ENCODE data around the gene CTNNB1. TPM values are rescaled to one million over a fixed set of nuclear protein-coding genes. Genes with fewer than 3 reads are reported as not detected.

The CTNNB1 gene
- total and polyA plus RNA-seq, 12 donors: 52.3 to 970 (median 391) TPM

DNA sequence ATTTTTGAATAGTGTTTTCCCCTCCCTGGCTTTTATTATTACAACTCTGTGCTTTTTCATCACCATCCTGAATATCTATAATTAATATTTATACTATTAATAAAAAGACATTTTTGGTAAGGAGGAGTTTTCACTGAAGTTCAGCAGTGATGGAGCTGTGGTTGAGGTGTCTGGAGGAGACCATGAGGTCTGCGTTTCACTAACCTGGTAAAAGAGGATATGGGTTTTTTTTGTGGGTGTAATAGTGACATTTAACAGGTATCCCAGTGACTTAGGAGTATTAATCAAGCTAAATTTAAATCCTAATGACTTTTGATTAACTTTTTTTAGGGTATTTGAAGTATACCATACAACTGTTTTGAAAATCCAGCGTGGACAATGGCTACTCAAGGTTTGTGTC, 24.4 kb downstream of the CTNNB1 start:
- peak overlapping the region in 2 of 5 donors; percentile 50 to 58 for H3K27ac ChIP-seq
- WGBS, 4 donors: 77 to 95% (median 87%) methylated on average over 2 of the region's 2 CpGs
- TF ChIP-seq POLR2A (IDR thresholded peaks at IDR 0.05) (no peak), CTCF (IDR thresholded peaks at IDR 0.05) (no peak)
- intact Hi-C loops (cut with DNase I): no loop called here
- no peak overlapping the region for H3K4me3 ChIP-seq
- H3K27me3 ChIP-seq: no peaks in the 10 kb centered on the region
- H3K9me3 ChIP-seq (replicated peaks in 1 of 3): no peaks in the 10 kb centered on the region
- H3K4me1 ChIP-seq (replicated peaks in 1 of 2): peaks cover 9 to 52% of the 10 kb centered on the region in 2 donors
- peaks cover 0 to 39% of the 10 kb centered on the region in 2 donors for H3K36me3 ChIP-seq (replicated peaks in 1 of 2)
- DNase-seq: no peak

- DNase-seq: peak in 4 of 7 donors; percentile 35 to 43 (median 38)
- Histone ChIP-seq H3K36me3 (replicated peaks in 1 of 2) (peaks cover 0 to 39% of the 10 kb centered on the region in 2 donors), H3K27me3 (no peaks in the 10 kb centered on the region), H3K4me1 (replicated peaks in 1 of 2) (peaks cover 9 to 50% of the 10 kb centered on the region in 2 donors), H3K9me3 (replicated peaks in 1 of 3) (no peaks in the 10 kb centered on the region), H3K4me3 (no peak overlapping the region), H3K27ac (peak overlapping the region in 2 of 5 donors; percentile 50 to 58)
- intact Hi-C loops (cut with DNase I): no loop called here
- TF ChIP-seq CTCF (IDR thresholded peaks at IDR 0.05) (peak in 2 of 6 experiments; percentile 21 to 43), POLR2A (IDR thresholded peaks at IDR 0.05) (no peak)
- 66 to 85% (median 75%) methylated on average over 3 of the region's 3 CpGs for WGBS, 4 donors
These were observed 25.0 kb downstream of the CTNNB1 start for GRCh38 chr3:41224120-41224806.

GRCh38 chr3:41234823-41235721, 35.8 kb downstream of the CTNNB1 start:
- Histone ChIP-seq H3K27me3 (no peaks in the 10 kb centered on the region), H3K27ac (no peak overlapping the region), H3K9me3 (replicated peaks in 1 of 3) (no peaks in the 10 kb centered on the region), H3K4me1 (replicated peaks in 1 of 2) (peaks cover 0 to 5% of the 10 kb centered on the region in 2 donors), H3K4me3 (no peak overlapping the region), H3K36me3 (replicated peaks in 1 of 2) (peaks cover 0 to 86% of the 10 kb centered on the region in 2 donors)
- TF ChIP-seq CTCF (IDR thresholded peaks at IDR 0.05): no peak
- TF ChIP-seq POLR2A (IDR thresholded peaks at IDR 0.05): no peak
- 59 to 66% (median 64%) methylated on average over 6 of the region's 6 CpGs for WGBS, 4 donors
- DNase-seq: no peak
- intact Hi-C loops (cut with DNase I): no loop called here

DNA sequence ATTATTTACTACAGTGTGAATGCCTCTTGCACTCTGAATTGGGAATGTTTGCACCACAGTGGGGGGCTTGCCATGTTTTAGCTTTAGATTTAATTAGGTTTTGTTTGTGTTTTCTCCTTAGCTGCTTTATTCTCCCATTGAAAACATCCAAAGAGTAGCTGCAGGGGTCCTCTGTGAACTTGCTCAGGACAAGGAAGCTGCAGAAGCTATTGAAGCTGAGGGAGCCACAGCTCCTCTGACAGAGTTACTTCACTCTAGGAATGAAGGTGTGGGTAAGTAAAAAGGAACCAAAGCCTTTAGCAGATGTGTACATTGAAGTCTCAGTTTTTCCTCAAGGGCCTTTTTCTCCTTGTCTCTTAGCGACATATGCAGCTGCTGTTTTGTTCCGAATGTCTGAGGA, 36.9 kb downstream of the CTNNB1 start:
- TF ChIP-seq POLR2A (IDR thresholded peaks at IDR 0.05): no peak
- no peak for TF ChIP-seq CTCF (IDR thresholded peaks at IDR 0.05)
- H3K4me3 ChIP-seq: no peak overlapping the region
- DNase-seq: no peak
- H3K36me3 ChIP-seq (replicated peaks in 1 of 2): peaks cover 0 to 89% of the 10 kb centered on the region in 2 donors
- WGBS, 4 donors: 91 to 96% (median 94%) methylated on average over 2 of the region's 2 CpGs
- no peaks in the 10 kb centered on the region for H3K9me3 ChIP-seq (replicated peaks in 1 of 3)
- H3K4me1 ChIP-seq (replicated peaks in 1 of 2): peaks cover 0 to 5% of the 10 kb centered on the region in 2 donors
- no peak overlapping the region for H3K27ac ChIP-seq
- intact Hi-C loops (cut with DNase I): no loop called here
- H3K27me3 ChIP-seq: no peaks in the 10 kb centered on the region

Measured in adrenal gland (tissue), 12 donors.